ENCODE results near the gene UBA5. TPM values are rescaled to one million over a fixed set of nuclear protein-coding genes. Genes with fewer than 3 reads are reported as not detected.

The UBA5 gene
- total and polyA plus RNA-seq, 2 of the 13 experiments (the other 11 are each of a cell fraction or from before 2014, with no cell fraction given): 30.2 to 46.8 TPM

DNA sequence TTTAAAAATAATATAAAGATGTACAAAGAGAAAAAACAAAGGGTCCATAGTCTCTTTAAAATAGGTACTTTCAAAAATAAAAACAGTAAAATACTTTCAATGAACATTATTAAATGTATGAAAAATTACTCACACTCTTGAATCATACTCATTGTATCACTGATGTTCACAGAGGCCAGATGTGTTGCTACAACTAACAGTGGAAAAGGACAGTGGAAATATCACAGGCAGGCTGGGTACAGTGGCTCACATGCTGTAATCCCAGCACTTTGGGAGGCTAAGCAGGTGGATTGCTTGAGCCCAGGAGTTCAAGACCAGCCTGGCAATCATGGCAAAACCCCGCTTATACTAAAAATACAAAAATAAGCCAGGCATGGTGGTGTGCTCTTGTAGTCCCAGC lies 35.3 kb downstream of the UBA5 start:
- Histone ChIP-seq H3K4me2 (ENCODE audit: low read depth, low read length) (no peak overlapping the region), H2AFZ (ENCODE audit: low read length) (no peak overlapping the region), H3K27me3 (ENCODE audit: control insufficient read depth in 1 of 2, insufficient read depth in 2 of 2, low read length in 2 of 2) (no peaks in the 10 kb centered on the region), H3K27ac (ENCODE audit: extremely low read length, insufficient read depth, low read length) (no peak overlapping the region), H3K4me3 (replicated peaks in 1 of 3; ENCODE audit: insufficient read depth in 1 of 3, low read depth in 2 of 3, low read length in 3 of 3) (no peak overlapping the region), H3K36me3 (replicated peaks in 1 of 2; ENCODE audit: control insufficient read depth in 1 of 2, insufficient read depth in 2 of 2, low read length in 2 of 2) (peaks cover 16 to 58% of the 10 kb centered on the region in 2 experiments), H3K4me1 (ENCODE audit: insufficient read depth, low read length) (no peaks in the 10 kb centered on the region), H3K9ac (ENCODE audit: insufficient read depth, low read depth, low read length) (no peak overlapping the region), H4K20me1 (ENCODE audit: insufficient read depth, low read length) (no peaks in the 10 kb centered on the region), H3K79me2 (ENCODE audit: insufficient read depth, low read length) (no peaks in the 10 kb centered on the region), H3K9me3 (ENCODE audit: low read length) (no peaks in the 10 kb centered on the region)
- 100% methylated on average over 1 of the region's 1 CpG for WGBS (ENCODE audit: low lambda C conversion rate)
- BruUV-seq (replicated peaks): no TSS peak
- ATAC-seq (no peak), FAIRE-seq (no peak), DNase-seq (ENCODE audit: low spot score) (no peak)
- in situ Hi-C loops (cut with HindIII; ENCODE audit: extremely low pct_ligation_motif_present, low pct_unique_long_range_greater_than_20kb) (no loop called here), intact Hi-C loops (cut with micrococcal nuclease; ENCODE audit: unreplicated experiment) (no loop called here)
- CTCF ChIA-PET (ENCODE audit: low intra/inter-chr PET ratio, low total read pairs): no interaction called here
- TF ChIP-seq, protein P1, sequence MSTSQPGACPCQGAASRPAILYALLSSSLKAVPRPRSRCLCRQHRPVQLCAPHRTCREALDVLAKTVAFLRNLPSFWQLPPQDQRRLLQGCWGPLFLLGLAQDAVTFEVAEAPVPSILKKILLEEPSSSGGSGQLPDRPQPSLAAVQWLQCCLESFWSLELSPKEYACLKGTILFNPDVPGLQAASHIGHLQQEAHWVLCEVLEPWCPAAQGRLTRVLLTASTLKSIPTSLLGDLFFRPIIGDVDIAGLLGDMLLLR (CRISPR knock-in tag; IDR thresholded peaks at IDR 0.05): no peak
- TF ChIP-seq, protein P2, sequence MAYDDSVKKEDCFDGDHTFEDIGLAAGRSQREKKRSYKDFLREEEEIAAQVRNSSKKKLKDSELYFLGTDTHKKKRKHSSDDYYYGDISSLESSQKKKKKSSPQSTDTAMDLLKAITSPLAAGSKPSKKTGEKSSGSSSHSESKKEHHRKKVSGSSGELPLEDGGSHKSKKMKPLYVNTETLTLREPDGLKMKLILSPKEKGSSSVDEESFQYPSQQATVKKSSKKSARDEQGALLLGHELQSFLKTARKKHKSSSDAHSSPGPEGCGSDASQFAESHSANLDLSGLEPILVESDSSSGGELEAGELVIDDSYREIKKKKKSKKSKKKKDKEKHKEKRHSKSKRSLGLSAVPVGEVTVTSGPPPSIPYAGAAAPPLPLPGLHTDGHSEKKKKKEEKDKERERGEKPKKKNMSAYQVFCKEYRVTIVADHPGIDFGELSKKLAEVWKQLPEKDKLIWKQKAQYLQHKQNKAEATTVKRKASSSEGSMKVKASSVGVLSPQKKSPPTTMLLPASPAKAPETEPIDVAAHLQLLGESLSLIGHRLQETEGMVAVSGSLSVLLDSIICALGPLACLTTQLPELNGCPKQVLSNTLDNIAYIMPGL (CRISPR knock-in tag; IDR thresholded peaks at IDR 0.05; ENCODE audit: borderline replicate concordance in 1 of 2, low read depth in 1 of 2): no peak
- no peak for TF ChIP-seq ZNF776 (CRISPR knock-in tag; IDR thresholded peaks at IDR 0.05)
- TF ChIP-seq, protein P3, sequence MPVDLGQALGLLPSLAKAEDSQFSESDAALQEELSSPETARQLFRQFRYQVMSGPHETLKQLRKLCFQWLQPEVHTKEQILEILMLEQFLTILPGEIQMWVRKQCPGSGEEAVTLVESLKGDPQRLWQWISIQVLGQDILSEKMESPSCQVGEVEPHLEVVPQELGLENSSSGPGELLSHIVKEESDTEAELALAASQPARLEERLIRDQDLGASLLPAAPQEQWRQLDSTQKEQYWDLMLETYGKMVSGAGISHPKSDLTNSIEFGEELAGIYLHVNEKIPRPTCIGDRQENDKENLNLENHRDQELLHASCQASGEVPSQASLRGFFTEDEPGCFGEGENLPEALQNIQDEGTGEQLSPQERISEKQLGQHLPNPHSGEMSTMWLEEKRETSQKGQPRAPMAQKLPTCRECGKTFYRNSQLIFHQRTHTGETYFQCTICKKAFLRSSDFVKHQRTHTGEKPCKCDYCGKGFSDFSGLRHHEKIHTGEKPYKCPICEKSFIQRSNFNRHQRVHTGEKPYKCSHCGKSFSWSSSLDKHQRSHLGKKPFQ (CRISPR knock-in tag; IDR thresholded peaks at IDR 0.05; ENCODE audit: insufficient replicate concordance): no peak
- POLR2A ChIA-PET: interaction anchor here (0.6 kb wide), 1 partner anchor 1055 kb away, joined by 3 read pairs; no protein-coding TSS in a partner anchor

All from HepG2 (cell line).